ENCODE results near the gene NFASC. TPM values are rescaled to one million over a fixed set of nuclear protein-coding genes. Genes with fewer than 3 reads are reported as not detected.

Gene NFASC
- total RNA-seq, 2 donors from 2014 or later: 4.4 to 7.6 TPM

DNA sequence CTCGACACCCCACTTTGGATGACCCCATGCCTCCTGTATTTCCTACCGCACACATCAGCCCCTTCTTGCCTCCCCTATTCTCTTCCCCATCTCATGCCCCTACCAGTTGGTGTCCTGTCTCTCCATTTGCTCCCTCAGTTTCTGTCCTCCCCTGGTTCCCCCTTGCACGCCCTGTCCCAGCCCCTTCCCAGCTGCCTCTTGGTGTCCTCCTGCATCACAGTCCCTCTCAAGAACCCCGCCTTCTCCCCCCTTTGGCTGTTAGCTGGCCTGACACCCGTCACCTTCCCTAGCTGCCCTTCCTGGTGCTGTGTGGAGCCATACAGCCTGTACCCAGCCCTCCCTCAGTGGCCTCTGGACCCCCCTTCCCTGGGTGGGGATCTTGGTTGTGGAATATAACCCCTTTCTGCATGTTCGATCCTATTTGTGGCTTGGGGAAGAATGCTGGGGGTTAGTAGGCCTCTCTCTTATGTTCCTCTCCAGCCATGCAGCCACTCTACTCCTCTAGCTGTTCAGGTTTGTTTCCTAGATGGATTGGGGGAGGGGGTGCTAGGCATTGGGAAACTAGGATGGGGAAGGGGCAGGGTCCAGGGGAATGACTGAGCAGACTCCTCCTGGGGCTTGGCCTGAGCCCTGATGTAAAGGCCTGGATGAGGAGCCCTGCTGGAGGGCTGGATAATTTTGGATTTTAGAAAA, 41.4 kb upstream of the NFASC start:
- Histone ChIP-seq H3K27me3 (no peaks in the 10 kb centered on the region), H3K4me1 (peaks cover 5% of the 10 kb centered on the region), H3K27ac (peak overlapping the region in 1 of 4 donors; percentile 2), H3K9me3 (no peaks in the 10 kb centered on the region), H3K4me3 (no peak overlapping the region), H3K36me3 (replicated peaks in 1 of 2; ENCODE audit: insufficient read depth in 1 of 2, low read depth in 2 of 2) (no peaks in the 10 kb centered on the region)
- no peak for TF ChIP-seq POLR2A (IDR thresholded peaks at IDR 0.05)
- TF ChIP-seq, protein P1, sequence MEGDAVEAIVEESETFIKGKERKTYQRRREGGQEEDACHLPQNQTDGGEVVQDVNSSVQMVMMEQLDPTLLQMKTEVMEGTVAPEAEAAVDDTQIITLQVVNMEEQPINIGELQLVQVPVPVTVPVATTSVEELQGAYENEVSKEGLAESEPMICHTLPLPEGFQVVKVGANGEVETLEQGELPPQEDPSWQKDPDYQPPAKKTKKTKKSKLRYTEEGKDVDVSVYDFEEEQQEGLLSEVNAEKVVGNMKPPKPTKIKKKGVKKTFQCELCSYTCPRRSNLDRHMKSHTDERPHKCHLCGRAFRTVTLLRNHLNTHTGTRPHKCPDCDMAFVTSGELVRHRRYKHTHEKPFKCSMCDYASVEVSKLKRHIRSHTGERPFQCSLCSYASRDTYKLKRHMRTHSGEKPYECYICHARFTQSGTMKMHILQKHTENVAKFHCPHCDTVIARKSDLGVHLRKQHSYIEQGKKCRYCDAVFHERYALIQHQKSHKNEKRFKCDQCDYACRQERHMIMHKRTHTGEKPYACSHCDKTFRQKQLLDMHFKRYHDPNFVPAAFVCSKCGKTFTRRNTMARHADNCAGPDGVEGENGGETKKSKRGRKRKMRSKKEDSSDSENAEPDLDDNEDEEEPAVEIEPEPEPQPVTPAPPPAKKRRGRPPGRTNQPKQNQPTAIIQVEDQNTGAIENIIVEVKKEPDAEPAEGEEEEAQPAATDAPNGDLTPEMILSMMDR (IDR thresholded peaks at IDR 0.05): no peak
- 44 to 49% methylated on average over 6 of the region's 6 CpGs for WGBS, 2 donors
- intact Hi-C loops (cut with DNase I): no loop called here
- peak in 1 of 4 donors; percentile 14 for DNase-seq
- ATAC-seq: no peak

DNA sequence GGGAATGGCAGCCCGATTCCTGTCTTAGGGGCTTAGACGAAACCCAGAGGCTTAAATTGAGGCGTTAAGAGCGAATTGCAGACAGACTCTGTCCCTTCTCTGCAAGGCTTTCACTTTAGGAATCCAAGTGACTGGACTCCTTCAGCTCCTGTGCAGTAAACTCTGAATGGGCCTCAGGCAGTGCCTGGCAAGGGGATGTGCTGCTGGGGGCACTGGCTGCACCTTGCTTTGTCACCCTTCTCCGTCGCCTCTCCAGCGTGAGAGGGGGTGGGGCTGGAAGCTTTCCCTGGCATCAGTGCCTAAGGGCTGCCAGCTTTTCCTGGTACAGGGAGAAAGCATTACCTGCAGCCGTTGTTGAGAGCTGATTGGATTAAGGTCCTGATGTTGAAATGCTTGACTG, 39.9 kb upstream of the NFASC start:
- DNase-seq (peak in 2 of 4 donors; percentile 15 to 26), ATAC-seq (no peak)
- Histone ChIP-seq H3K36me3 (replicated peaks in 1 of 2; ENCODE audit: insufficient read depth in 1 of 2, low read depth in 2 of 2) (no peaks in the 10 kb centered on the region), H3K27ac (no peak overlapping the region), H3K27me3 (no peaks in the 10 kb centered on the region), H3K9me3 (no peaks in the 10 kb centered on the region), H3K4me3 (no peak overlapping the region), H3K4me1 (peaks cover 5% of the 10 kb centered on the region)
- WGBS, 2 donors: 35 to 49% methylated on average over 8 of the region's 8 CpGs
- TF ChIP-seq, protein P1 (IDR thresholded peaks at IDR 0.05): no peak
- TF ChIP-seq POLR2A (IDR thresholded peaks at IDR 0.05): no peak
- intact Hi-C loops (cut with DNase I): no loop called here

DNA sequence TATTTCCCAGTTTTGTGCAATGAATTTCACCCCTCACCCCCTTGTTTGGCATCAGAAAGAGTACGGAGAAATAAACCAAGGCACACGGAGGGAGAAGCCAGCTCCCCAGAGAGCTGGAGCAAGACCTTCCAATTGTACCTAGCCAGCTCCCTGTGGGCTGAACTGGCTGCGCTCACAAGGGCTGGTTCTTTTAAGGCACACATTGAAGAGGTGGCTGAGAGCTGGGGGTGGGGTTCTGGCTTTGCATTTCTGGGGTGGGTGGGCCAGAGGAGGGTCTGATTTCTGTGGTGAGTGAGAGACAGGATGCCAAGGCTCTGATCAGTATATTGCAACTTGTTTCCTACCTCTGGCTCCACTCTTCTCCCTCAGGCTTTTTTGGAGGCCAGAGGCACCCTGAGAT, 39.5 kb upstream of the NFASC start:
- 27 to 37% methylated on average over 3 of the region's 3 CpGs for WGBS, 2 donors
- intact Hi-C loops (cut with DNase I): no loop called here
- no peaks in the 10 kb centered on the region for H3K36me3 ChIP-seq (replicated peaks in 1 of 2; ENCODE audit: insufficient read depth in 1 of 2, low read depth in 2 of 2)
- H3K27me3 ChIP-seq: no peaks in the 10 kb centered on the region
- ATAC-seq (no peak), DNase-seq (no peak)
- H3K4me1 ChIP-seq: peaks cover 5% of the 10 kb centered on the region
- no peaks in the 10 kb centered on the region for H3K9me3 ChIP-seq
- TF ChIP-seq, protein P1 (IDR thresholded peaks at IDR 0.05): no peak
- no peak for TF ChIP-seq POLR2A (IDR thresholded peaks at IDR 0.05)
- no peak overlapping the region for H3K27ac ChIP-seq
- no peak overlapping the region for H3K4me3 ChIP-seq

DNA sequence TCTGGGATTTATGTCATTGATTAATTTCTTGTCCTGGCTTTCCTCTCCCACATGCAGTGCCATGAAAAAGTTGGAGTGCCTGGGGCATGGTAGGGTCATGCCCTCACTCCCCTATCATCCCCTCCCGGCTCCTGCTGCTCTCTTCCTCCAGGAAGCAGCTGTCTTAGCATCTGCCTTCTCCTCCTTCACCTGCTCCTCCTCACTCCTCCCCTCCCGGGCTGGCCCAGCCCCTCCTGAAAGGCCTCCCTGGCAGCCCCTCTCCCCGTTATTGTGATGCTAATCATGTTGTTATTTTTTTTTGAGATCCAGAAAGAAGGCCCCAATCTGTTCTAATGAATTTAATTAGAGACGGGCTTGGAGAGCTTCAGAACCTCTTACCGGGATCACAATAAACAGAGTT, 36.3 kb upstream of the NFASC start:
- Histone ChIP-seq H3K4me3 (no peak overlapping the region), H3K4me1 (no peaks in the 10 kb centered on the region), H3K9me3 (no peaks in the 10 kb centered on the region), H3K36me3 (replicated peaks in 1 of 2; ENCODE audit: insufficient read depth in 1 of 2, low read depth in 2 of 2) (no peaks in the 10 kb centered on the region), H3K27me3 (no peaks in the 10 kb centered on the region), H3K27ac (no peak overlapping the region)
- 21 to 23% methylated on average over 5 of the region's 5 CpGs for WGBS, 2 donors
- intact Hi-C loops (cut with DNase I): no loop called here
- ATAC-seq (no peak), DNase-seq (no peak)
- TF ChIP-seq, protein P1 (IDR thresholded peaks at IDR 0.05): no peak
- no peak for TF ChIP-seq POLR2A (IDR thresholded peaks at IDR 0.05)

DNA sequence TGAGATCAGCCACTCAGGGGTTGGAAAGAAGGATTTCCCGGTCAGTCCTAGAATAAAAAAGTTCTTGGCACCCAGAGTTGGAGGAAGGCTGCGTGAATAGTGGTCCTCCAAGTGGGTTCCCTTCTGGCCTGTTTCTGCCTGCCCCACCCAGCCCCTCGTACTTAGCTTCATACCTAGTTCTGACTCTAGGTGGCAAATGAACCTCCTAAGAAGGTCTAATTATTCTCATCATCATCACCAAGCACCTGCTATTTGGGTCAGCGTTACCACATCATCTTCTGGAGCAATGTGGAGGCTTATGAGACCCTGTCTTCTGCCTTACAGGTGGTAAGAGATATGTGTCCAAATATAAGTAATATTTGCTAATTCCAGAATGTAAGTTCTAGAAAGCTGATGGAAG, 35.9 kb upstream of the NFASC start:
- H3K4me3 ChIP-seq: no peak overlapping the region
- H3K36me3 ChIP-seq (replicated peaks in 1 of 2; ENCODE audit: insufficient read depth in 1 of 2, low read depth in 2 of 2): no peaks in the 10 kb centered on the region
- WGBS, 2 donors: 32 to 33% methylated on average over 4 of the region's 4 CpGs
- no peak overlapping the region for H3K27ac ChIP-seq
- H3K4me1 ChIP-seq: no peaks in the 10 kb centered on the region
- TF ChIP-seq, protein P1 (IDR thresholded peaks at IDR 0.05): no peak
- no peak for TF ChIP-seq POLR2A (IDR thresholded peaks at IDR 0.05)
- intact Hi-C loops (cut with DNase I): no loop called here
- no peak for DNase-seq
- no peaks in the 10 kb centered on the region for H3K9me3 ChIP-seq
- no peaks in the 10 kb centered on the region for H3K27me3 ChIP-seq
- ATAC-seq: no peak
